ENCODE data around the gene DNASE1. TPM values are rescaled to one million over a fixed set of nuclear protein-coding genes. Genes with fewer than 3 reads are reported as not detected.

Gene DNASE1
- total and polyA plus RNA-seq, 8 donors: 10.4 to 128 (median 38.2) TPM

GRCh38 chr16:3623642-3624041 lies 30.8 kb upstream of the DNASE1 start:
- Histone ChIP-seq H3K27ac (no peak overlapping the region), H3K4me1 (peaks cover 0 to 34% (median 6%) of the 10 kb centered on the region in 4 donors), H3K27me3 (no peaks in the 10 kb centered on the region), H3K9me3 (no peaks in the 10 kb centered on the region), H3K36me3 (no peaks in the 10 kb centered on the region), H3K4me3 (no peak overlapping the region)
- WGBS, 5 donors: 89 to 96% (median 95%) methylated on average over 3 of the region's 3 CpGs
- TF ChIP-seq POLR2AphosphoS5 (IDR thresholded peaks at IDR 0.05) (no peak), POLR2A (IDR thresholded peaks at IDR 0.05) (no peak), EP300 (IDR thresholded peaks at IDR 0.05) (no peak)
- TF ChIP-seq, protein P1, sequence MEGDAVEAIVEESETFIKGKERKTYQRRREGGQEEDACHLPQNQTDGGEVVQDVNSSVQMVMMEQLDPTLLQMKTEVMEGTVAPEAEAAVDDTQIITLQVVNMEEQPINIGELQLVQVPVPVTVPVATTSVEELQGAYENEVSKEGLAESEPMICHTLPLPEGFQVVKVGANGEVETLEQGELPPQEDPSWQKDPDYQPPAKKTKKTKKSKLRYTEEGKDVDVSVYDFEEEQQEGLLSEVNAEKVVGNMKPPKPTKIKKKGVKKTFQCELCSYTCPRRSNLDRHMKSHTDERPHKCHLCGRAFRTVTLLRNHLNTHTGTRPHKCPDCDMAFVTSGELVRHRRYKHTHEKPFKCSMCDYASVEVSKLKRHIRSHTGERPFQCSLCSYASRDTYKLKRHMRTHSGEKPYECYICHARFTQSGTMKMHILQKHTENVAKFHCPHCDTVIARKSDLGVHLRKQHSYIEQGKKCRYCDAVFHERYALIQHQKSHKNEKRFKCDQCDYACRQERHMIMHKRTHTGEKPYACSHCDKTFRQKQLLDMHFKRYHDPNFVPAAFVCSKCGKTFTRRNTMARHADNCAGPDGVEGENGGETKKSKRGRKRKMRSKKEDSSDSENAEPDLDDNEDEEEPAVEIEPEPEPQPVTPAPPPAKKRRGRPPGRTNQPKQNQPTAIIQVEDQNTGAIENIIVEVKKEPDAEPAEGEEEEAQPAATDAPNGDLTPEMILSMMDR (IDR thresholded peaks at IDR 0.05): no peak
- intact Hi-C loops (cut with DNase I; ENCODE audit: low total_unique reads): no loop called here
- DNase-seq: no peak

DNA sequence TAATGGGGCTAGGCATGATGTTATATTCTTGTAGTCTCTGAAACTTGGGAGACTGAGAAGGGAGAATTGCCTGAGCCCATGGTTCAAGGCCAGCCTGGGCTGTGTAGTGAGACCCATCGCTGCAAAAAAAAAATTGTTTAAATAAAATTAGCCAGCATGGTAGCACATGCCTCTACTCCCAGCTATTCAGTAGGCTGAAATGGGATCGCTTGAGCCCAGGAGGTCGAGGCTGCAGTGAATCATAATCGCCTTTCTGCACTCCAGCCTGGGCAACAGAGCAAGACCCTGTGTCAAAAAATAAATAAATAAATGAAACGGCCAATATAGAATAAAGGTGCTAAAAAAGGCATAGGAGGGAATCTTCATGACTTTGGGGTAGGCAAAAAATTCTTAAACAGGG lies 29.2 kb upstream of the DNASE1 start:
- intact Hi-C loops (cut with DNase I; ENCODE audit: low total_unique reads): no loop called here
- Histone ChIP-seq H3K4me1 (peaks cover 0 to 24% (median 2%) of the 10 kb centered on the region in 4 donors), H3K36me3 (no peaks in the 10 kb centered on the region), H3K9me3 (no peaks in the 10 kb centered on the region), H3K27ac (no peak overlapping the region), H3K4me3 (no peak overlapping the region), H3K27me3 (no peaks in the 10 kb centered on the region)
- 90 to 95% (median 94%) methylated on average over 5 of the region's 5 CpGs for WGBS, 5 donors
- DNase-seq: no peak
- TF ChIP-seq EP300 (IDR thresholded peaks at IDR 0.05) (no peak), POLR2AphosphoS5 (IDR thresholded peaks at IDR 0.05) (no peak), POLR2A (IDR thresholded peaks at IDR 0.05) (no peak)
- TF ChIP-seq, protein P1 (IDR thresholded peaks at IDR 0.05): no peak

GRCh38 chr16:3625911-3626732 lies 28.4 kb upstream of the DNASE1 start:
- Histone ChIP-seq H3K27me3 (no peaks in the 10 kb centered on the region), H3K4me3 (no peak overlapping the region), H3K36me3 (no peaks in the 10 kb centered on the region), H3K27ac (no peak overlapping the region), H3K9me3 (no peaks in the 10 kb centered on the region), H3K4me1 (peaks cover 0 to 16% (median under 1%) of the 10 kb centered on the region in 4 donors)
- no peak for DNase-seq
- intact Hi-C loops (cut with DNase I; ENCODE audit: low total_unique reads): no loop called here
- TF ChIP-seq EP300 (IDR thresholded peaks at IDR 0.05) (no peak), POLR2A (IDR thresholded peaks at IDR 0.05) (no peak), POLR2AphosphoS5 (IDR thresholded peaks at IDR 0.05) (no peak)
- TF ChIP-seq, protein P1 (IDR thresholded peaks at IDR 0.05): no peak
- WGBS, 5 donors: 72 to 84% (median 77%) methylated on average over 4 of the region's 4 CpGs

DNA sequence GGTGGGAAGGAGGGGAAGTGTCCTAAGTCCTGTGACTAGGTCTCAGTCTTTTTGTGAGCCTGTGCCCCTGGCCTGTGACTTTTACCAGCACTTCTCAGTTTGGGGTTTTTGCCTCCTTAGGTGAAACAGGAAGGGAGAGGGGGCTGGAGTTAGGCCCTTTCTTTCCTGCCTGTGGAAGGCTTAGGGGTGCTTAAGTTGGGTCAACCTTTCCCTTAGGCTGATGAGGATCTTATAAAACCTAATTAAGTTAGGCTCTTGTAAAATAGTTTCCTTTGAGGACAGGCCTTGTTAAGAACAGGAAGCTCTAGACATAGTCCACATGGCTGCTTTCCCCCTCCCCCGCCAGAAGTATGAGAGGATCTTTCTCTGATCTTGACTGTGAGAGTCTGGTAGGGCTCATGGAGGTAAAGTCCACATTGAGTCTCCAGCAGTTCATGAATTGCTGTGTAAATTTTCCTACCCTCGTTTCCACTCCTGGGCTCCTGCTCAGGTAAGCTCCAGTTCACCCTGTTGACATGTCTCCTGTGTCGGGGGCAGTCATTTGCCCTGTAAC lies 17.0 kb upstream of the DNASE1 start:
- Histone ChIP-seq H3K27me3 (no peaks in the 10 kb centered on the region), H3K27ac (peak overlapping the region in 1 of 5 donors; percentile 11), H3K4me1 (peaks cover 0 to 12% (median 7%) of the 10 kb centered on the region in 4 donors), H3K36me3 (peaks cover 5 to 23% (median 17%) of the 10 kb centered on the region in 4 donors), H3K9me3 (no peaks in the 10 kb centered on the region), H3K4me3 (no peak overlapping the region)
- WGBS, 5 donors: 62 to 78% (median 65%) methylated on average over 3 of the region's 3 CpGs
- TF ChIP-seq POLR2A (IDR thresholded peaks at IDR 0.05): no peak
- no peak for TF ChIP-seq EP300 (IDR thresholded peaks at IDR 0.05)
- no peak for TF ChIP-seq POLR2AphosphoS5 (IDR thresholded peaks at IDR 0.05)
- TF ChIP-seq, protein P1 (IDR thresholded peaks at IDR 0.05): no peak
- intact Hi-C loops (cut with DNase I; ENCODE audit: low total_unique reads): no loop called here
- DNase-seq: peak; percentile 25 to 69

Measured in stomach (tissue), 9 donors.